SK-N-SH treated with all-trans-retinoic acid at 6 μM for 48 hours (cell line): ENCODE results near the gene B4GALNT3.

ENCODE experiments used
- ATAC-seq: fragments of 200-7000 bp; cut with Tn5 transposase; 3 replicates; pipeline ENCODE4 v1.9.1; 2020; ENCODE audit warnings: mild to moderate bottlenecking, moderate library complexity
- ARNTL ChIP-seq: fragments of 450-650 bp; formaldehyde crosslinking; IDR thresholded peaks from 2 replicates; pipeline ENCODE4 v1.5.0; 2020; ENCODE audit warnings: low read depth, mild to moderate bottlenecking, moderate library complexity, borderline replicate concordance
- BACH2 ChIP-seq: fragments of 250-450 bp; sonication (Bioruptor Pico); IDR thresholded peaks from 2 replicates; pipeline ENCODE4 v1.9.0; 2021; ENCODE audit warnings: mild to moderate bottlenecking, borderline replicate concordance
- CSDC2 ChIP-seq: fragments of 250-450 bp; sonication (Bioruptor Pico); IDR thresholded peaks from 2 replicates; pipeline ENCODE4 v1.5.0; 2020; ENCODE audit warnings: mild to moderate bottlenecking, moderate library complexity
- CSRNP3 ChIP-seq: fragments of 250-450 bp; sonication (Bioruptor Pico); IDR thresholded peaks from 2 replicates; pipeline ENCODE4 v1.5.1; 2021; ENCODE audit warnings: mild to moderate bottlenecking, moderate library complexity
- ESRRG ChIP-seq: fragments of 250-450 bp; sonication (Bioruptor Pico); IDR thresholded peaks from 2 replicates; pipeline ENCODE4 v1.6.1; 2021; ENCODE audit warnings: mild to moderate bottlenecking
- GLIS3 ChIP-seq: fragments of 250-450 bp; sonication (Bioruptor Pico); IDR thresholded peaks from 2 replicates; pipeline ENCODE4 v1.5.0; 2020; ENCODE audit warnings: mild to moderate bottlenecking, moderate library complexity
- ISL1 ChIP-seq: fragments of 250-450 bp; sonication (Bioruptor Pico); IDR thresholded peaks from 2 replicates; pipeline ENCODE4 v2.1.2; 2022; ENCODE audit warnings: mild to moderate bottlenecking, moderate library complexity
- OSR1 ChIP-seq: fragments of 250-450 bp; sonication (Bioruptor Pico); IDR thresholded peaks from 2 replicates; pipeline ENCODE4 v1.8.0; 2022; ENCODE audit warnings: moderate library complexity, mild to moderate bottlenecking, inconsistent platforms
- POU6F1 ChIP-seq: fragments of 250-450 bp; sonication (Bioruptor Pico); IDR thresholded peaks from 2 replicates; pipeline ENCODE4 v1.8.0; 2021; ENCODE audit warnings: low read depth, mild to moderate bottlenecking, moderate library complexity, borderline replicate concordance
- PPARA ChIP-seq: fragments of 250-450 bp; sonication (Bioruptor Pico); IDR thresholded peaks from 2 replicates; pipeline ENCODE4 v1.5.0; 2020; ENCODE audit warnings: mild to moderate bottlenecking, borderline replicate concordance
- RARB ChIP-seq: fragments of 250-450 bp; sonication (Bioruptor Pico); IDR thresholded peaks from 2 replicates; pipeline ENCODE4 v1.8.0; 2021; ENCODE audit warnings: mild to moderate bottlenecking, moderate library complexity
- SNAI2 ChIP-seq: fragments of 250-450 bp; sonication (Bioruptor Pico); IDR thresholded peaks from 2 replicates; pipeline ENCODE4 v1.5.0; 2020; ENCODE audit warnings: mild to moderate bottlenecking, moderate library complexity
- TCF4 ChIP-seq: fragments of 250-450 bp; sonication (Bioruptor Pico); IDR thresholded peaks from 2 replicates; pipeline ENCODE4 v1.8.0; 2021; ENCODE audit warnings: mild to moderate bottlenecking, moderate library complexity, borderline replicate concordance
- TOX ChIP-seq: fragments of 250-450 bp; sonication (Bioruptor Pico); IDR thresholded peaks from 2 replicates; pipeline ENCODE4 v1.8.0; 2021; ENCODE audit warnings: mild to moderate bottlenecking, moderate library complexity, borderline replicate concordance
- ZC3H10 ChIP-seq: fragments of 250-450 bp; sonication (Bioruptor Pico); IDR thresholded peaks from 2 replicates; pipeline ENCODE4 v1.5.1; 2021; ENCODE audit warnings: mild to moderate bottlenecking, moderate library complexity
- ZFP3 ChIP-seq: fragments of 250-450 bp; sonication (Bioruptor Pico); IDR thresholded peaks from 2 replicates; pipeline ENCODE4 v1.5.0; 2020; ENCODE audit warnings: mild to moderate bottlenecking, moderate library complexity
- ZFP30 ChIP-seq: fragments of 450-650 bp; formaldehyde crosslinking; IDR thresholded peaks from 2 replicates; pipeline ENCODE4 v1.5.0; 2022; ENCODE audit warnings: mild to moderate bottlenecking, moderate library complexity
- ZNF565 ChIP-seq: fragments of 450-650 bp; formaldehyde crosslinking; conservative IDR thresholded peaks from 2 replicates; pipeline ENCODE4 v1.5.0; 2020; ENCODE audit warnings: low read depth, mild to moderate bottlenecking, moderate library complexity
- ZNF70 ChIP-seq: fragments of 450-650 bp; formaldehyde crosslinking; IDR thresholded peaks from 2 replicates; pipeline ENCODE4 v1.5.0; 2020; ENCODE audit warnings: mild to moderate bottlenecking, moderate library complexity
- TF ChIP-seq, protein P1 (sequence below): fragments of 250-450 bp; sonication (Bioruptor Pico); IDR thresholded peaks from 2 replicates; pipeline ENCODE4 v1.5.0; 2020; ENCODE audit warnings: mild to moderate bottlenecking, moderate library complexity
- TF ChIP-seq, protein P2 (sequence below): fragments of 250-450 bp; sonication (Bioruptor Pico); IDR thresholded peaks from 2 replicates; pipeline ENCODE4 v1.5.1; 2020; ENCODE audit warnings: low read depth, mild to moderate bottlenecking, moderate library complexity

B4GALNT3 gene

GRCh38 chr12:559906-560455, 100.2 kb downstream of the B4GALNT3 start (continued):
- TF ChIP-seq, protein P1, sequence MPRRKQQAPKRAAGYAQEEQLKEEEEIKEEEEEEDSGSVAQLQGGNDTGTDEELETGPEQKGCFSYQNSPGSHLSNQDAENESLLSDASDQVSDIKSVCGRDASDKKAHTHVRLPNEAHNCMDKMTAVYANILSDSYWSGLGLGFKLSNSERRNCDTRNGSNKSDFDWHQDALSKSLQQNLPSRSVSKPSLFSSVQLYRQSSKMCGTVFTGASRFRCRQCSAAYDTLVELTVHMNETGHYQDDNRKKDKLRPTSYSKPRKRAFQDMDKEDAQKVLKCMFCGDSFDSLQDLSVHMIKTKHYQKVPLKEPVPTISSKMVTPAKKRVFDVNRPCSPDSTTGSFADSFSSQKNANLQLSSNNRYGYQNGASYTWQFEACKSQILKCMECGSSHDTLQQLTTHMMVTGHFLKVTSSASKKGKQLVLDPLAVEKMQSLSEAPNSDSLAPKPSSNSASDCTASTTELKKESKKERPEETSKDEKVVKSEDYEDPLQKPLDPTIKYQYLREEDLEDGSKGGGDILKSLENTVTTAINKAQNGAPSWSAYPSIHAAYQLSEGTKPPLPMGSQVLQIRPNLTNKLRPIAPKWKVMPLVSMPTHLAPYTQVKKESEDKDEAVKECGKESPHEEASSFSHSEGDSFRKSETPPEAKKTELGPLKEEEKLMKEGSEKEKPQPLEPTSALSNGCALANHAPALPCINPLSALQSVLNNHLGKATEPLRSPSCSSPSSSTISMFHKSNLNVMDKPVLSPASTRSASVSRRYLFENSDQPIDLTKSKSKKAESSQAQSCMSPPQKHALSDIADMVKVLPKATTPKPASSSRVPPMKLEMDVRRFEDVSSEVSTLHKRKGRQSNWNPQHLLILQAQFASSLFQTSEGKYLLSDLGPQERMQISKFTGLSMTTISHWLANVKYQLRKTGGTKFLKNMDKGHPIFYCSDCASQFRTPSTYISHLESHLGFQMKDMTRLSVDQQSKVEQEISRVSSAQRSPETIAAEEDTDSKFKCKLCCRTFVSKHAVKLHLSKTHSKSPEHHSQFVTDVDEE = no peak
- TF ChIP-seq CSRNP3 (CRISPR knock-in tag) (no peak), TCF4 (CRISPR knock-in tag) (no peak)

DNA sequence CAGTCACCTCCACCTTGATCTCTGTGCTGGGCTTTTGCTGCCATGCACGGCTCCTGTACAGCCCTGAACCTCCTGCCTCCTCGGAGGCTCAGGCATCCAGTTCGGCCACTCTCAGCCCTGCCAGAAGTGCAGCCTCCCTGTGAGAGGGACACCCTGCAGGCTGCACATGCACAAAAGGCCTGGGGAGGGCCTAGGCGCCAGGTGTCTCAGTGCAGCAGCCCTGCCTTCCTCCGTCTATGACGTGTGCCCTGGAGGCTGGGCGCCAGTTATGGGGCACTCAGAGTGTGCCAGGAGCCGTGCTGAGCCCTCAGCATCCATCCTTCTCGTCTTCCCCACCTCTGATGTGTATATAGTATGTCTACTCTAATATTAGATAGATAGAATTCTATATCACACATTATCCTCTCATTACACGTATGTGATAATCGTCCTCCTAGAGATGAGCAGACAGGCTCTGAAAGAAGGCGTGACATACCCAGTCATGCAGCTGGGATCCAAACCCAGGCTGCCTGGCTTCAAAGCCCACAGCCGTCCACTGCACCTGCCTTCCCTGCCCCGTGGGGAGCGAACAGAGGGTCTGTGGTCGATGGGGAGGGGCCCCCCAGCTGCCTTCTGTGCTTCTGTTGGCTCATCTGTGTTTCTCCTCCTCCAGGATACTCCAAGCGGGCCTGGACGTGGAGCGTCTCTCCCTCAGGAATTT, 101.1 kb downstream of the B4GALNT3 start:
- ATAC-seq = no peak
- TF ChIP-seq POU6F1 (CRISPR knock-in tag) (no peak), ZFP30 (CRISPR knock-in tag) (no peak), ESRRG (CRISPR knock-in tag) (no peak), ZFP3 (CRISPR knock-in tag) (no peak), ZNF565 (CRISPR knock-in tag) (no peak)
- TF ChIP-seq, protein P2, sequence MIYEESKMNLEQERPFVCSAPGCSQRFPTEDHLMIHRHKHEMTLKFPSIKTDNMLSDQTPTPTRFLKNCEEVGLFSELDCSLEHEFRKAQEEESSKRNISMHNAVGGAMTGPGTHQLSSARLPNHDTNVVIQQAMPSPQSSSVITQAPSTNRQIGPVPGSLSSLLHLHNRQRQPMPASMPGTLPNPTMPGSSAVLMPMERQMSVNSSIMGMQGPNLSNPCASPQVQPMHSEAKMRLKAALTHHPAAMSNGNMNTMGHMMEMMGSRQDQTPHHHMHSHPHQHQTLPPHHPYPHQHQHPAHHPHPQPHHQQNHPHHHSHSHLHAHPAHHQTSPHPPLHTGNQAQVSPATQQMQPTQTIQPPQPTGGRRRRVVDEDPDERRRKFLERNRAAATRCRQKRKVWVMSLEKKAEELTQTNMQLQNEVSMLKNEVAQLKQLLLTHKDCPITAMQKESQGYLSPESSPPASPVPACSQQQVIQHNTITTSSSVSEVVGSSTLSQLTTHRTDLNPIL (CRISPR knock-in tag) = no peak

GRCh38 chr12:561391-561705, 101.6 kb downstream of the B4GALNT3 start:
- no peak for ATAC-seq

DNA sequence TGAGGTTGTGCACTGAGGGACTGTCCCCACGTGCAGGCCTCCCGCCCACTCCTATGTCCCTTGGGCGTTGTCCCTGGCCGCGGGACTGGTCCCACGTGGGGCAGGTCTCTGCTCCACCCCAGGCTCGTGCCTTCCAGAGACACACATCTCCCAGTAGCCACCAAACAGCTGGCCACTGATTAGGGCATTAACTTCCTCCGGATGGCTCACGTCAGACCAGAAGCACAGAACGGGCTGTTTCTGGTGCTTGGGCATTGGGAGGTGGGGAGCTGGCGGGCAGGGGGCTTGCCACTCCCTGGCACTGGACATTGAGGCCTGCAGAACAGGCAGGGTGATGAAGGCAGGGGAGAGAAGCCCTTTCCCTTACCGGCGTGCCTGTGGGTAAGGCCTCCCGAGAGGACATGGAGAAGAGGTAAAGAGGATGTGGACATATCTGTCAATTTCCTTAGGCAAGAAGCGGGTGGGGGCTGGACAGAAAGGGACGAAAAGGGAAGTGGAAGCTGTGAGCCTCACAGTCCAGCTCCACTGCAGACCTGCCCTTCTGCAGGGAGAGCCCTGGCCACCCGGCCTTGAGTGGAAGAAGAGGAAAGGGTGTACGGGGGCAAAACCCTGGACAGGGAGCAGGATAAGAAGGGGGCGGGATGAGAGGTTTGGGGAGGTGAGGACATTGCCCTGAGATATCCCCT, 102.3 kb downstream of the B4GALNT3 start:
- ATAC-seq = no peak
- TF ChIP-seq BACH2 = no peak
- TF ChIP-seq ZFP3 (CRISPR knock-in tag) = no peak
- no peak for TF ChIP-seq TOX (CRISPR knock-in tag)
- no peak for TF ChIP-seq ZC3H10 (CRISPR knock-in tag)
- TF ChIP-seq ZFP30 (CRISPR knock-in tag) = no peak
- TF ChIP-seq ARNTL (CRISPR knock-in tag) = no peak
- no peak for TF ChIP-seq GLIS3 (CRISPR knock-in tag)
- no peak for TF ChIP-seq ZNF70 (CRISPR knock-in tag)
- no peak for TF ChIP-seq PPARA (CRISPR knock-in tag)
- TF ChIP-seq, protein P2 (CRISPR knock-in tag) = no peak
- TF ChIP-seq SNAI2 = no peak
- no peak for TF ChIP-seq POU6F1 (CRISPR knock-in tag)
- TF ChIP-seq CSDC2 (CRISPR knock-in tag) = no peak
- no peak for TF ChIP-seq RARB (CRISPR knock-in tag)
- TF ChIP-seq ISL1 (CRISPR knock-in tag) = no peak
- no peak for TF ChIP-seq TCF4 (CRISPR knock-in tag)
- TF ChIP-seq CSRNP3 (CRISPR knock-in tag) = no peak
- no peak for TF ChIP-seq ESRRG (CRISPR knock-in tag)

More at GRCh38 chr12:561391-561705, 101.6 kb downstream of the B4GALNT3 start:
- no peak for TF ChIP-seq OSR1 (CRISPR knock-in tag)
